Measurements from ENCODE around the gene DPM3. TPM values are rescaled to one million over a fixed set of nuclear protein-coding genes. Genes with fewer than 3 reads are reported as not detected.

Gene DPM3
- total RNA-seq, 1 experiment from 2014 or later = 27.8 TPM

DNA sequence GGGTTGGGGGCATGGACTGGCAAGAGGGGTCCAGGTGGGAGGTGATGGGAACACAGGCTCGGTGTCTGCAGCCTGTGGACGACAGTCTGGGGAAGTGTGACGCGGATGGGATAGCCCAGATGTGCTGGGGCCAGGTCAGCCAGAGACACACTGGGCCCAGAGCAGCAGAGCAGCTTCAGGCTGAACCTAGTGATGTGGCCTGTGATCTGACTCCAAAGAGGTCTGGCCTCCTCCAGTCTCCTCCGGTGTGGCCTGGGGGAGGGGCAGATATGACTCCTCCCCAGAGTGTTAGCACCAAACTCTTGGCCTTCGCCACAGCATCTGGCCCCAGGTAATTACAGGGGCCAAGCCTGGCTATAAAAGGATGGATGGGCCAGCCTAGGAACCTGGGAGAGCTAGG is 48.2 kb downstream of the DPM3 start:
- ChIA-PET CTCF (interaction anchor here (0.5 to 4.9 kb wide), 16 partner anchors 8 to 102 kb away, joined by 3 to 147 read pairs (median 7); partner anchors contain the start of genes DPM3, EFNA3, KRTCAP2 and SLC50A1), POLR2A (interaction anchor here (0.6 to 1.2 kb wide), 3 partner anchors 75 to 81 kb away, joined by 3 to 7 read pairs (median 6); partner anchors contain the start of gene KRTCAP2)
- Mint-ChIP-seq H3K36me3 (ENCODE audit: insufficient read depth, unreplicated experiment) (no peaks in the 10 kb centered on the region), H3K27me3 (ENCODE audit: insufficient read depth, unreplicated experiment) (no peaks in the 10 kb centered on the region), H3K4me3 (ENCODE audit: unreplicated experiment) (no peak overlapping the region), H3K4me1 (ENCODE audit: low read depth, unreplicated experiment) (peaks cover 6% of the 10 kb centered on the region), H3K27ac (ENCODE audit: unreplicated experiment) (no peak overlapping the region), H3K9me3 (ENCODE audit: unreplicated experiment) (no peaks in the 10 kb centered on the region)
- Histone ChIP-seq H3K27me3 (replicated peaks; ENCODE audit: control insufficient read depth, insufficient read depth, low read length) (no peaks in the 10 kb centered on the region), H3K36me3 (ENCODE audit: control insufficient read depth, insufficient read depth, low read length) (no peaks in the 10 kb centered on the region), H3K9me3 (no peaks in the 10 kb centered on the region), H3K4me1 (peaks cover 8% of the 10 kb centered on the region), H3K4me3 (ENCODE audit: low read depth, low read length) (no peak overlapping the region)
- TF ChIP-seq, protein P1, sequence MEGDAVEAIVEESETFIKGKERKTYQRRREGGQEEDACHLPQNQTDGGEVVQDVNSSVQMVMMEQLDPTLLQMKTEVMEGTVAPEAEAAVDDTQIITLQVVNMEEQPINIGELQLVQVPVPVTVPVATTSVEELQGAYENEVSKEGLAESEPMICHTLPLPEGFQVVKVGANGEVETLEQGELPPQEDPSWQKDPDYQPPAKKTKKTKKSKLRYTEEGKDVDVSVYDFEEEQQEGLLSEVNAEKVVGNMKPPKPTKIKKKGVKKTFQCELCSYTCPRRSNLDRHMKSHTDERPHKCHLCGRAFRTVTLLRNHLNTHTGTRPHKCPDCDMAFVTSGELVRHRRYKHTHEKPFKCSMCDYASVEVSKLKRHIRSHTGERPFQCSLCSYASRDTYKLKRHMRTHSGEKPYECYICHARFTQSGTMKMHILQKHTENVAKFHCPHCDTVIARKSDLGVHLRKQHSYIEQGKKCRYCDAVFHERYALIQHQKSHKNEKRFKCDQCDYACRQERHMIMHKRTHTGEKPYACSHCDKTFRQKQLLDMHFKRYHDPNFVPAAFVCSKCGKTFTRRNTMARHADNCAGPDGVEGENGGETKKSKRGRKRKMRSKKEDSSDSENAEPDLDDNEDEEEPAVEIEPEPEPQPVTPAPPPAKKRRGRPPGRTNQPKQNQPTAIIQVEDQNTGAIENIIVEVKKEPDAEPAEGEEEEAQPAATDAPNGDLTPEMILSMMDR (IDR thresholded peaks at IDR 0.05; ENCODE audit: insufficient read depth in 1 of 2, low read depth in 1 of 2, low read length in 1 of 2, severe bottlenecking in 1 of 2, unreplicated experiment in 1 of 2) = no peak
- intact Hi-C loops (cut with micrococcal nuclease; ENCODE audit: unreplicated experiment) = no loop called here
- no peak for DNase-seq
- no TSS peak for BruUV-seq (replicated peaks)

DNA sequence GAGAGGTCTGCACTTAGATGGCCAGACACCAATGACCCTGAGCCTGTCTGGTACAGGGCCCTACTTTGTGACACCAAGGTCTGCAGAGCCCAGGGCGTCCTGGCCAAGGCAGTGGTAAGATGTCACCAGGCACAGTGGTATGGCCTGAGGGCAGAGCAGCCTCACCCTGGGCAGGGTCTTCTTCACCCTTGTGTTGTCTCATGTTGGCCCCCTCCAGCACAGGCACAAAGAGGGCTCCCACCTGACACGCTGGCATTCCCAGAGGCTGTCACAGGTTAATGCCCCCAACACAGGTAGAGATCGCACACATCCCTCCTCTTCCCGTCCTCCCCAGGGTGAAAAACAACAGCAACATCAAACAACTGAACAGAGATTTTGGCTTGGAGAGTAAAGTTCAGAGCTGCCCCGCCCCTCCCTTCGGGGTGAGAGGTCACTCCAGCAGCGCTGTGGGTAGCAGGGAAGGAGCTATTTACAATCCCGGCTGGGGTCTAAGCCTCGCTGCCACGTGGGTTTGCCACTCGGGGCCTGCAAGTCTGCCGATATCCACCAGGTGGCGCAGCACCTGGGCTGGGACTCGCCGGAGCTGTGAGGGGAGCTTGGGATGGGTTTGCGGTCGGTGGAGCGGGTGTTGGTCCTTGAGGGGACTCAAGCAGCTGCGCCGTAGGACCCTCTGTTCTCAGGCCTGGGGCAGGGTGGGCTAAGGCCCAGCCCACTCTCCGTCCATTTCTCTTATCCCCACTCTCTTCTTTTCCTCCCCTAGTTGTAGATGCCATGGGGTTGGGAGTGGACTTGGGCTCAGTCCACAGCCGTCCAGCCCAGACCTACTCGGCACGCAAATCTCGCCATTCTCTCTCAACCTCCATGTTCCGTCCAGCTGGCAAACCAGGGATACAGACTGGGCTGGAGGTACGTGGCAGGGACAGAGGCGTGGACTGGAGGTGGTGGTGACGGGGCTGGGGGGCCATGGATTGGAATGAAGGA is 49.0 kb downstream of the DPM3 start:
- H3K36me3 Mint-ChIP-seq (ENCODE audit: insufficient read depth, unreplicated experiment) = no peaks in the 10 kb centered on the region
- no peak overlapping the region for H3K27ac Mint-ChIP-seq (ENCODE audit: unreplicated experiment)
- intact Hi-C loops (cut with micrococcal nuclease; ENCODE audit: unreplicated experiment) = no loop called here
- ChIA-PET POLR2A (interaction anchor here (0.6 to 1.2 kb wide), 4 partner anchors 44 to 82 kb away, joined by 3 to 7 read pairs (median 5); partner anchors contain the start of genes KRTCAP2 and SLC50A1), CTCF (interaction anchor here (0.5 to 4.9 kb wide), 28 partner anchors 9 to 155 kb away, joined by 3 to 147 read pairs (median 4); partner anchors contain the start of genes DPM3, EFNA3, KRTCAP2 and PMVK)
- peak; percentile 85 to 91 for DNase-seq
- no peaks in the 10 kb centered on the region for H3K27me3 Mint-ChIP-seq (ENCODE audit: insufficient read depth, unreplicated experiment)
- H3K27me3 ChIP-seq (replicated peaks; ENCODE audit: control insufficient read depth, insufficient read depth, low read length) = no peaks in the 10 kb centered on the region
- H3K36me3 ChIP-seq (ENCODE audit: control insufficient read depth, insufficient read depth, low read length) = no peaks in the 10 kb centered on the region
- peaks cover 8% of the 10 kb centered on the region for H3K4me1 ChIP-seq
- peak overlapping the region; percentile 47 for H3K4me3 Mint-ChIP-seq (ENCODE audit: unreplicated experiment)
- TF ChIP-seq, protein P1 (IDR thresholded peaks at IDR 0.05; ENCODE audit: insufficient read depth in 1 of 2, low read depth in 1 of 2, low read length in 1 of 2, severe bottlenecking in 1 of 2, unreplicated experiment in 1 of 2) = peak; percentile 95 to 96
- no peaks in the 10 kb centered on the region for H3K9me3 Mint-ChIP-seq (ENCODE audit: unreplicated experiment)
- H3K4me1 Mint-ChIP-seq (ENCODE audit: low read depth, unreplicated experiment) = peaks cover 6% of the 10 kb centered on the region
- no peak overlapping the region for H3K4me3 ChIP-seq (ENCODE audit: low read depth, low read length)
- BruUV-seq (replicated peaks) = no TSS peak
- no peaks in the 10 kb centered on the region for H3K9me3 ChIP-seq

Other genes with a start within 250 kb of the DPM3 start
- 25.1 and 25.2 TPM in 2 replicates for gene PMVK, start 203.8 kb downstream of the DPM3 start, total RNA-seq (2022)
- 24.0 and 24.6 TPM in 2 replicates for gene PBXIP1, start 184.4 kb downstream of the DPM3 start, total RNA-seq (2022)
- gene PYGO2, start 178.7 kb downstream of the DPM3 start, total RNA-seq (2022) = 34.1 and 34.9 TPM in 2 replicates
- 58.0 and 59.6 TPM in 2 replicates for gene SHC1, start 169.8 kb downstream of the DPM3 start, total RNA-seq (2022)
- gene CKS1B, start 165.8 kb downstream of the DPM3 start, total RNA-seq (2022) = 243 and 259 TPM in 2 replicates
- 51.3 and 61.5 TPM in 2 replicates for gene FLAD1, start 157.2 kb downstream of the DPM3 start, total RNA-seq (2022)
- gene LENEP, start 146.9 kb downstream of the DPM3 start, total RNA-seq (2022) = 0.50 and 0.53 TPM in 2 replicates
- 42.9 and 46.8 TPM in 2 replicates for gene ZBTB7B, start 137.7 kb downstream of the DPM3 start, total RNA-seq (2022)
- 0.26 and 0.61 TPM in 2 replicates for gene DCST2, start 106.8 kb downstream of the DPM3 start, total RNA-seq (2022)
- gene DCST1, start 106.7 kb downstream of the DPM3 start, total RNA-seq (2022) = 0.32 TPM in 1 of 2 replicates, not detected in the other
- 44.0 and 48.2 TPM in 2 replicates for gene ADAM15, start 89.2 kb downstream of the DPM3 start, total RNA-seq (2022)
- 13.8 and 16.0 TPM in 2 replicates for gene EFNA4, start 76.8 kb downstream of the DPM3 start, total RNA-seq (2022)
- gene EFNA3, start 61.7 kb downstream of the DPM3 start, total RNA-seq (2022) = 3.4 and 3.5 TPM in 2 replicates
- 42.5 and 47.9 TPM in 2 replicates for gene EFNA1, start 12.7 kb downstream of the DPM3 start, total RNA-seq (2022)
- gene SLC50A1, start 4.7 kb downstream of the DPM3 start, total RNA-seq (2022) = 38.4 and 43.6 TPM in 2 replicates
- 215 and 219 TPM in 2 replicates for gene KRTCAP2, start 32.8 kb upstream of the DPM3 start, total RNA-seq (2022)
- 0.11 TPM in 1 of 2 replicates, not detected in the other for gene TRIM46, start 33.3 kb upstream of the DPM3 start, total RNA-seq (2022)
- 6.2 and 7.4 TPM in 2 replicates for gene THBS3, start 67.4 kb upstream of the DPM3 start, total RNA-seq (2022)
- gene MTX1, start 68.2 kb upstream of the DPM3 start, total RNA-seq (2022) = 64.9 and 65.3 TPM in 2 replicates
- 33.1 and 36.6 TPM in 2 replicates for gene ENTREP3, start 115.0 kb upstream of the DPM3 start, total RNA-seq (2022)
- 53.4 and 55.9 TPM in 2 replicates for gene SCAMP3, start 121.8 kb upstream of the DPM3 start, total RNA-seq (2022)
- gene CLK2, start 133.0 kb upstream of the DPM3 start, total RNA-seq (2022) = 56.8 and 57.5 TPM in 2 replicates
- 8.0 and 8.8 TPM in 2 replicates for gene HCN3, start 136.9 kb upstream of the DPM3 start, total RNA-seq (2022)
- gene PKLR, start 160.9 kb upstream of the DPM3 start, total RNA-seq (2022) = not detected in 2 replicates
- 228 and 235 TPM in 2 replicates for gene FDPS, start 168.3 kb upstream of the DPM3 start, total RNA-seq (2022)
- 44.1 and 44.4 TPM in 2 replicates for gene RUSC1, start 180.4 kb upstream of the DPM3 start, total RNA-seq (2022)

All from Caco-2 (cell line).